Smooth muscle cell (in vitro differentiated cells): ENCODE measurements around the gene RPS19BP1. TPM values are rescaled to one million over a fixed set of nuclear protein-coding genes. Genes with fewer than 3 reads are reported as not detected.
A peak's percentile ranks its signal among the peaks of the same experiment; 100 is the strongest.

Experiments used
- DNase-seq: peaks from one replicate; lab custom pipeline; 2025; ENCODE audit not compliant: unreplicated experiment; lab: John Stamatoyannopoulos, UW
- H2AFZ ChIP-seq: fragments of 200-600 bp; sonication (generic); 2 replicates; pipeline ENCODE4 v1.6.0; 2016; ENCODE audit warnings: antibody characterized with exemption, low read depth, mild to moderate bottlenecking
- H3F3A ChIP-seq: fragments of 200-600 bp; sonication (generic); 2 replicates; pipeline ENCODE4 v1.6.0; 2017; ENCODE audit warnings: antibody characterized with exemption, low read depth
- H3K27ac ChIP-seq: fragments of 200-600 bp; sonication (generic); 2 replicates; pipeline ENCODE4 v1.5.1; 2016; ENCODE audit warnings: low read depth, mild to moderate bottlenecking
- H3K27me3 ChIP-seq: fragments of 200-600 bp; sonication (generic); 2 replicates; pipeline ENCODE4 v1.6.1; 2016; ENCODE audit warnings: low read depth, mild to moderate bottlenecking
- H3K36me3 ChIP-seq: fragments of 200-600 bp; sonication (generic); 2 replicates; pipeline ENCODE4 v1.5.1; 2016; ENCODE audit warnings: low read depth
- H3K4me1 ChIP-seq: fragments of 200-600 bp; sonication (generic); 2 replicates; pipeline ENCODE4 v1.5.1; 2016; ENCODE audit warnings: low read depth
- H3K4me2 ChIP-seq: fragments of 200-600 bp; sonication (generic); 2 replicates; pipeline ENCODE4 v1.6.0; 2016; ENCODE audit warnings: mild to moderate bottlenecking
- H3K4me3 ChIP-seq: fragments of 200-600 bp; sonication (generic); 2 replicates; pipeline ENCODE4 v1.5.1; 2016; ENCODE audit warnings: mild to moderate bottlenecking
- H3K79me2 ChIP-seq: fragments of 200-600 bp; sonication (generic); 2 replicates; pipeline ENCODE4 v1.6.0; 2016; ENCODE audit warnings: low read depth, mild to moderate bottlenecking
- H3K9ac ChIP-seq: fragments of 200-600 bp; sonication (generic); 2 replicates; pipeline ENCODE4 v1.6.0; 2016; ENCODE audit warnings: low read depth
- H3K9me3 ChIP-seq: fragments of 200-600 bp; sonication (generic); replicated peaks from 2 replicates; pipeline ENCODE4 v1.5.1; 2016; ENCODE audit warnings: low read depth
- H4K20me1 ChIP-seq: fragments of 200-600 bp; sonication (generic); 2 replicates; pipeline ENCODE4 v1.6.0; 2016; ENCODE audit warnings: low read depth
- CTCF ChIP-seq: fragments of 200-600 bp; sonication (generic); IDR thresholded peaks from 2 replicates; pipeline ENCODE4 v1.5.1; 2017; ENCODE audit warnings: borderline replicate concordance, mild to moderate bottlenecking, antibody characterized with exemption; ENCODE audit not compliant: insufficient read depth, poor library complexity, severe bottlenecking
- WGBS: methylation state at CpG from one replicate; pipeline ENCODE4 v1.1.7; 2016; ENCODE audit warnings: low lambda C conversion rate; 5-methylcytosine and 5-hydroxymethylcytosine counted together
- polyA plus RNA-seq: library from polyadenylated mRNA; unstranded; fragments of >200 nt; fragmentation: Nextera tagmentation; extraction: Ambion mirVana; gene quantifications from 2 replicates; pipeline ENCODE4 v1.2.1, GENCODE V29; 2016
- total RNA-seq: library from RNA; depleted of rRNA; stranded (reverse); fragments of >200 nt; gene quantifications from 2 replicates; pipeline ENCODE4 v1.2.3, GENCODE V29; 2014

Gene RPS19BP1
- total and polyA plus RNA-seq, 2 experiments from 2014 or later, result 71.6 to 97.1 TPM

GRCh38 chr22:39545386-39546365 is 13.1 kb upstream of the RPS19BP1 start:
- H3K27ac ChIP-seq, result no peak overlapping the region

GRCh38 chr22:39543095-39543494 is 10.5 kb upstream of the RPS19BP1 start:
- Histone ChIP-seq H4K20me1 (no peaks in the 10 kb centered on the region), H3F3A (no peaks in the 10 kb centered on the region), H3K4me1 (no peaks in the 10 kb centered on the region), H3K79me2 (no peaks in the 10 kb centered on the region), H2AFZ (no peak overlapping the region), H3K9me3 (no peaks in the 10 kb centered on the region), H3K4me2 (no peak overlapping the region), H3K27ac (no peak overlapping the region), H3K36me3 (no peaks in the 10 kb centered on the region), H3K4me3 (no peak overlapping the region), H3K27me3 (peaks cover 4% of the 10 kb centered on the region), H3K9ac (no peak overlapping the region)
- no peak for DNase-seq
- peak; percentile 45 for TF ChIP-seq CTCF
- WGBS, result 28% methylated on average over 11 of the region's 11 CpGs

More at GRCh38 chr22:39545386-39546365, 13.1 kb upstream of the RPS19BP1 start:
- Histone ChIP-seq H3F3A (no peaks in the 10 kb centered on the region), H3K36me3 (no peaks in the 10 kb centered on the region), H3K4me1 (no peaks in the 10 kb centered on the region), H3K79me2 (no peaks in the 10 kb centered on the region), H3K9me3 (no peaks in the 10 kb centered on the region), H3K4me3 (no peak overlapping the region), H3K27me3 (peaks cover 30% of the 10 kb centered on the region), H2AFZ (no peak overlapping the region), H3K9ac (no peak overlapping the region), H4K20me1 (no peaks in the 10 kb centered on the region), H3K4me2 (no peak overlapping the region)
- 37% methylated on average over 39 of the region's 39 CpGs for WGBS
- DNase-seq, result peak; percentile 26
- no peak for TF ChIP-seq CTCF

- no peak for TF ChIP-seq CTCF
- no peaks in the 10 kb centered on the region for H3K36me3 ChIP-seq
Observed at GRCh38 chr22:39537975-39538374, 5.4 kb upstream of the RPS19BP1 start.

More at GRCh38 chr22:39537975-39538374, 5.4 kb upstream of the RPS19BP1 start:
- H3K4me1 ChIP-seq, result peaks cover 4% of the 10 kb centered on the region
- no peak overlapping the region for H3K27ac ChIP-seq
- no peaks in the 10 kb centered on the region for H3K79me2 ChIP-seq
- no peaks in the 10 kb centered on the region for H3K27me3 ChIP-seq
- no peak overlapping the region for H3K9ac ChIP-seq
- H2AFZ ChIP-seq, result no peak overlapping the region
- peaks cover 10% of the 10 kb centered on the region for H3F3A ChIP-seq
- WGBS, result 50% methylated on average over 2 of the region's 2 CpGs
- DNase-seq, result no peak
- H3K4me3 ChIP-seq, result no peak overlapping the region
- H3K4me2 ChIP-seq, result no peak overlapping the region
- H3K9me3 ChIP-seq, result no peaks in the 10 kb centered on the region
- no peaks in the 10 kb centered on the region for H4K20me1 ChIP-seq
